Effector CD8-positive, alpha-beta T cell (primary cell): ENCODE measurements around the gene ERVK3-1.

Source experiments
- DNase-seq: peaks from one replicate; lab custom pipeline; 2025; lab: John Stamatoyannopoulos, UW

ERVK3-1 gene

DNA sequence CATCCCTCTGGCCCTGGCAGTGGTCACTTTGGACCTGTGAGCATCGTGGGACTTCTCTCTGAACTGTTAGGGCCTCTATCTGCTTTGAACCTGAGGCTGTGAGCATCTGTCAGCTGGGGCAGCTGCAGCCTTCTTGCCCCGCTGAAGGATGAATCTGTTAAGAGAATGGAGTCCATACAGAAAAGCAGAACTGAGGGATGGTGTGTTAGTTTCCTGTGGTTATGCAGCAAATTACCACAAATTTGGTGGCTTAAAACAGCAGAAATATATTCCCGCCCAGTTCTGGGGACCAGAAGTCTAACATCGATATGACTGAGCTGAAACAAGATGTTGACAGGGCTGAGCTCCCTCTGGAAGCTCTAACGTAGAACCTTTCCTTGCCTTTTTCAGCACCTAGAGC, 59.0 kb downstream of the ERVK3-1 start:
- DNase-seq: no peak
